ENCODE data around the gene MFSD2A. TPM values are rescaled to one million over a fixed set of nuclear protein-coding genes. Genes with fewer than 3 reads are reported as not detected.
A peak's percentile ranks its signal among the peaks of the same experiment; 100 is the strongest.

The MFSD2A gene
- total RNA-seq, 1 experiment from 2014 or later, result 19.9 TPM

GRCh38 chr1:39927538-39927937 is 27.4 kb upstream of the MFSD2A start:
- Mint-ChIP-seq H3K36me3 (ENCODE audit: insufficient read depth in 1 of 3, low read depth in 3 of 3) (0 out of 7 replicates have a peak, but pooled peaks cover 0 to 1% (median 0%) of the 10 kb centered on the region in 3 experiments), H3K27me3 (ENCODE audit: low read depth) (peaks cover 36% of the 10 kb centered on the region), H3K4me1 (peaks cover 15 to 17% of the 10 kb centered on the region in 2 experiments), H3K27ac (peak overlapping the region in 1 of 3 experiments; percentile 38; a peak in 1 of 7 replicates), H3K9me3 (peaks cover 0 to 3% of the 10 kb centered on the region in 2 experiments; a peak in 1 of 5 replicates), H3K4me3 (no peak overlapping the region)
- Histone ChIP-seq H4K91ac (ENCODE audit: insufficient read length, low read depth, low read length) (no peak overlapping the region), H2BK5ac (ENCODE audit: insufficient read length, low read length) (no peak overlapping the region), H3K27me3 (ENCODE audit: insufficient read depth, low read length) (no peaks in the 10 kb centered on the region), H3K79me1 (ENCODE audit: insufficient read depth, low read depth, low read length, poor library complexity, severe bottlenecking) (no peaks in the 10 kb centered on the region), H4K5ac (ENCODE audit: insufficient read length, low read depth, low read length) (no peak overlapping the region), H2AK5ac (ENCODE audit: insufficient read length, low read length) (no peak overlapping the region), H2BK20ac (ENCODE audit: low read depth, low read length, poor library complexity, severe bottlenecking) (no peak overlapping the region), H4K20me1 (ENCODE audit: control insufficient read depth, insufficient read depth, insufficient read length) (no peaks in the 10 kb centered on the region), H3K9me3 (ENCODE audit: control insufficient read depth, low read depth, low read length) (no peaks in the 10 kb centered on the region), H2BK120ac (ENCODE audit: low read depth, low read length, poor library complexity, severe bottlenecking) (no peak overlapping the region), H3K4me1 (ENCODE audit: insufficient read depth, low read length) (no peaks in the 10 kb centered on the region; the same call in 1 of the 2 replicates), H3K18ac (ENCODE audit: insufficient read length, low read depth, low read length) (no peak overlapping the region), H3K56ac (ENCODE audit: insufficient read length, low read depth, low read length) (no peak overlapping the region), H3K23me2 (ENCODE audit: insufficient read length, low read depth, low read length, poor library complexity, severe bottlenecking) (peaks cover 2% of the 10 kb centered on the region), H4K8ac (replicated peaks; ENCODE audit: insufficient read length, low read depth, low read length) (no peak overlapping the region), H2AFZ (ENCODE audit: low read length) (no peak overlapping the region), H3K79me2 (ENCODE audit: insufficient read depth, low read length) (no peaks in the 10 kb centered on the region), H2BK15ac (ENCODE audit: low read depth, low read length) (no peak overlapping the region), H3K14ac (ENCODE audit: insufficient read depth, low read length) (no peak overlapping the region), H3K4ac (ENCODE audit: low read depth, low read length) (no peak overlapping the region), H3K23ac (ENCODE audit: insufficient read length, low read depth, low read length) (no peak overlapping the region), H3K4me2 (ENCODE audit: insufficient read depth, insufficient read length, low read length) (no peak overlapping the region), H3K27ac (ENCODE audit: insufficient read length, low read depth, low read length) (no peak overlapping the region), H3T11ph (ENCODE audit: low read length) (no peak overlapping the region), H3K9ac (ENCODE audit: extremely low read depth, insufficient read length, low read length) (no peak overlapping the region), H2BK12ac (ENCODE audit: insufficient read length, low read depth, low read length) (no peak overlapping the region)
- no peak for DNase-seq
- TF ChIP-seq, protein P1, sequence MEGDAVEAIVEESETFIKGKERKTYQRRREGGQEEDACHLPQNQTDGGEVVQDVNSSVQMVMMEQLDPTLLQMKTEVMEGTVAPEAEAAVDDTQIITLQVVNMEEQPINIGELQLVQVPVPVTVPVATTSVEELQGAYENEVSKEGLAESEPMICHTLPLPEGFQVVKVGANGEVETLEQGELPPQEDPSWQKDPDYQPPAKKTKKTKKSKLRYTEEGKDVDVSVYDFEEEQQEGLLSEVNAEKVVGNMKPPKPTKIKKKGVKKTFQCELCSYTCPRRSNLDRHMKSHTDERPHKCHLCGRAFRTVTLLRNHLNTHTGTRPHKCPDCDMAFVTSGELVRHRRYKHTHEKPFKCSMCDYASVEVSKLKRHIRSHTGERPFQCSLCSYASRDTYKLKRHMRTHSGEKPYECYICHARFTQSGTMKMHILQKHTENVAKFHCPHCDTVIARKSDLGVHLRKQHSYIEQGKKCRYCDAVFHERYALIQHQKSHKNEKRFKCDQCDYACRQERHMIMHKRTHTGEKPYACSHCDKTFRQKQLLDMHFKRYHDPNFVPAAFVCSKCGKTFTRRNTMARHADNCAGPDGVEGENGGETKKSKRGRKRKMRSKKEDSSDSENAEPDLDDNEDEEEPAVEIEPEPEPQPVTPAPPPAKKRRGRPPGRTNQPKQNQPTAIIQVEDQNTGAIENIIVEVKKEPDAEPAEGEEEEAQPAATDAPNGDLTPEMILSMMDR (conservative IDR thresholded peaks at IDR 0.05), result no peak
- WGBS (ENCODE audit: extremely low coverage, insufficient read length, low lambda C conversion rate), result no CpG with 5 or more reads among the region's 3 CpGs

Data from H9 (cell line).